Measurements from ENCODE around the gene RRP15.

DNA sequence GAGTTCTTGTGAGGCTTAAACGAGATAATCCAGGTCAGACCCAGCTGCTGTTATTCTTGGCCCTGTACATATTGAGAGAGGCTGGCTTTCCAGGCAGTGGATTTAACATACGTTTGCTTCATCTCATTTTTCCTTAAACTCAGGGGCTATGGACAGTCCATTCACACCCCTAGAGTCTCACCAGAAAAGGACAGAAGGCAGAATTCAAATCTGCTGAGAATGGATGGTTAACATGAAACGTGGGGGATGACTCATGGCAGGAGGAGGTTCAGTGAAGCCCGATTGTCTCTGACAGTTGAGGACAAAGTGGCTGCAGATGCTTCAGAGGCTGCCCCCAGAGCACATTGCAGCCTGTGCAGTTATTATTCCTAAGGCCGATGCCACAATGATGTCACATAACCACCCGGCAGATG lies 99.5 kb downstream of the RRP15 start:
- TF ChIP-seq EZH2phosphoT487 (IDR thresholded peaks at IDR 0.05) (no peak), EZH2 (IDR thresholded peaks at IDR 0.05) (no peak)

Measured in neural progenitor cell (in vitro differentiated cells).